HG03159 (cell line): ENCODE measurements around the gene COX6B2.

Experiments used
- ATAC-seq: cut with Tn5 transposase; IDR thresholded peaks from one replicate; pipeline ENCODE4 v1.9.1; 2021; ENCODE audit warnings: mild to moderate bottlenecking, moderate library complexity; ENCODE audit not compliant: unreplicated experiment

Gene COX6B2

DNA sequence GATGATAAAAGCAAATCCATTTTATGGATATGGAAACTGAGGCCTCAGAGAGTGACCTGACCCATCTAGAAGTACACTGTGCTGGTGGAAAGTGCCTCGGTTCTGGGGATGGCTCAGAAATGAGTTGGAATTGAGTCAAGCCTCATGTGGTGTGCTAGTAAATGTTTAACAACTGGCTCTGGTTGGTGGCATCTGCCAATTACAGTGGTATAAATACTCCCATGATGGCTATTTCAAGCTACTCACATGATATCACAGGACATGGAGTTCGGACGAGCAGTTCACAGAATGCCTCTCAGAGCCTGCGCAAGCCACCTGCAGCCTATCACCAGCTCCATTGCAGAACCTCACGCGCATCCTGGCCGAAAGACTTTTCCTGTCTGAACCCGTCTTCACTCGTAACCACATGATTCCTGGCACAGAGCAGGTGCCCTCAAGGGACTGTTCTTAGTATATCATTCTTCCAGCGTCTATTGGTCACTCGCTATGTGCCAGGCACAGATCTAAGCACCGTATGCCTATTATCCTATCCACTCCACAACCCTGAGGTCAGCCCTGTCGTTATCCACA, 38.5 kb downstream of the COX6B2 start:
- no peak for ATAC-seq

- ATAC-seq, result no peak
Observed at GRCh38 chr19:55314396-55314795, 40.1 kb downstream of the COX6B2 start.

DNA sequence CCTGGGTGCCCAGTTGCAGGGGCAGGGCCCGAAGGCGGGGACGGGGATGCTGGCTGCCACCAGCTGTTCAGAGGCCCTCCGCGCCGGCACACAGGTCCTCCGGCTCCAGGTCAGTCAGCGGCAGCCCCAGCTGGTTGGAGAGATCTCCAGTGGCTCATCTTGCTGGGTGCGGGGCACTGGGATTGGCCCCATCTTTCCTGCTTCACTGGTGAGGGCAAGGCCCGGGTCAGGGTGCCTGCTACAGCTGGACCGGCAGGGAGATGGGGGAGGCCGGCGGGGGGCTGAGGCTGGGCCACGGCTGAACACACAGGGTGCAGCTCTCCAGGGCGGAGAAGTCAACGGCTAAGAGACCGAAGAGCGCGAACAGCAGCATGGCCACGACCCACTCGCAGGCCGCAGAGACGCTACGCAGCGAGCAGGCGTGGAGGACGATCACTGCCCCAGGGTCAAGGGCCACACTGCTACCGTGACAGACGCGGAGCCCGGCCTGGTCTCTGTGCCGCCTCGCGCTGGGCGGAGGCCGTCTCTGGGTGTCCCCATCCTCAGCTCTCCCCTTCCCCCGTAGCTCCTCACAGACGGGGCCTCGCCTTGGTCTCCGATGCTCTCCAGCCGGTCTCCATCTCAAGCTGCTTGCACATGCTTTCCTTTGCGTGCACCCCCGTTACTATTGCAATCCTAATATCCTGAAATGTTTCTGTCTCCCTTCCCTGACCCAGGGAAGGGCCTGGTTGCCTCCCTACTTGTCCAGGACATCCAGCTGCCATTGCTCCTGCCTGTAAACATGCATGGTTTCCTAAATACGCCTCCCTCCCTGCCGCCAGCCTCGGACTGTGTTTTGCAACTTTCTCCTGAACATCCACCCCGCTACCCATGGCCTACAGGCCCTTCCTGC, 41.7 kb downstream of the COX6B2 start:
- no peak for ATAC-seq

GRCh38 chr19:55311797-55312196, 42.7 kb downstream of the COX6B2 start:
- ATAC-seq, result no peak

- ATAC-seq, result no peak
Observed at GRCh38 chr19:55311397-55311796, 43.1 kb downstream of the COX6B2 start.

DNA sequence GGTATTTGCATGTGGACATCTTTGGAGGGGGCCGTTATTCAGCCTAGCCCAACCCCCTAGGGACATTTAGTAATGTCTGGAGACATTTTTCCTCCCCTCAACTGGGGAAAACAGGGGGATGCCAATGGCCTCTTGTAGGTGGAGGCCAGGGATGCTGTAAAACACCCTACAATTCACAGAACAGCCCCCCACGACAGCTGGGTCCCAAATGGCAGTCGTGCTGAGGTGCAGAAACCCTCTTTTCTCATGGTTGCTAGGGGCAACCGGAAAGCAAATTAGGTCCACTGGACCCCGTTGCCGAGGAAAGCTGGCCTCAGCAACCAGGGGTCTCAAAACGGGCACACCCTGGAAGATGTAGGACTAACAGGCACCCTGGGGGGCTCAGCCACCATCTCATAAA, 44.0 kb downstream of the COX6B2 start:
- ATAC-seq, result no peak

GRCh38 chr19:55309448-55309847, 45.1 kb downstream of the COX6B2 start:
- ATAC-seq, result no peak

DNA sequence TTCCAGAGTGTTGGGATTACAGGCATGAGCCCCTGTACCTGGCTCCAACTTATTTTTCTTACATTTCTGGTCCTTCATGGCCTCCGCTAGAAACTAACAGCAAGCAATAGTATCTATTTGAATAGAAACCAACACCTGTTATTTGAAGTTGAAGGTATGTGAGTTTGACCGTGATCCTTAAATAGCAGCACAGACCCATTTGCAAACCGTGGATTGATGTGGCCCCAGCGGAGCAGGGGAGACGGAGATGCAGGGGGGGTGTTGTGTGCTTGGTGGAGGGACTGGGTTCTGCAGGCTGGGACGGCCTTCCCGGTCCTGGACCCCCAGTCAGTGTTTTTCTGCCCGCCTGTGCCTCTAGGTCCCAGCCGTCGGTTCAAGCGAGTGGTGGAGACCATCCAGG, 46.2 kb downstream of the COX6B2 start:
- ATAC-seq, result no peak

GRCh38 chr19:55306712-55307111, 47.8 kb downstream of the COX6B2 start:
- no peak for ATAC-seq

- ATAC-seq, result no peak
Observed at GRCh38 chr19:55305983-55306562, 48.4 kb downstream of the COX6B2 start.

GRCh38 chr19:55305491-55305890, 49.0 kb downstream of the COX6B2 start:
- no peak for ATAC-seq

GRCh38 chr19:55304980-55305379, 49.5 kb downstream of the COX6B2 start:
- ATAC-seq, result no peak

GRCh38 chr19:55304279-55304978, 50.1 kb downstream of the COX6B2 start:
- no peak for ATAC-seq

- no peak for ATAC-seq
Observed at GRCh38 chr19:55303477-55303876, 51.0 kb downstream of the COX6B2 start.

DNA sequence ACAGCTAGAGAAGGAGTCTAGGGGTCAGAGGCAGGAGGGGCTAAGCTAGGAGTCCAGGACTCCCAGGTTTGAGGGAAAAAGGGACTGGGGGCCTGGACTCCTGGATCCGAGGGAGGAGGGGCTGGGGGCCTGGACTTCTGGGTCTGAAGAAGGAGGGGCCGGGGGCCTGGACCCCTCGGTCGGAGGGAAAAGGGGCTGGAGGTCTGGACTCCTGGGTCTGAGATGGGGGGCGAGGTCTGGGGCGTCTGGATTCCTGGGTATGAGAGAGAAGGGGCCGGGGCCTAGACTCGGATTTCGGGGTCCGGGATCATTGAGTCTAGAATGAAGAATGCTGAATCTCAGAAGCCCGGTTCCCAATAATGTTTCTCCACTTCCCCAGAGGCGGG, 52.2 kb downstream of the COX6B2 start:
- ATAC-seq, result no peak

- peak; percentile 65 for ATAC-seq
Observed at GRCh38 chr19:55301459-55302317, 52.8 kb downstream of the COX6B2 start.

DNA sequence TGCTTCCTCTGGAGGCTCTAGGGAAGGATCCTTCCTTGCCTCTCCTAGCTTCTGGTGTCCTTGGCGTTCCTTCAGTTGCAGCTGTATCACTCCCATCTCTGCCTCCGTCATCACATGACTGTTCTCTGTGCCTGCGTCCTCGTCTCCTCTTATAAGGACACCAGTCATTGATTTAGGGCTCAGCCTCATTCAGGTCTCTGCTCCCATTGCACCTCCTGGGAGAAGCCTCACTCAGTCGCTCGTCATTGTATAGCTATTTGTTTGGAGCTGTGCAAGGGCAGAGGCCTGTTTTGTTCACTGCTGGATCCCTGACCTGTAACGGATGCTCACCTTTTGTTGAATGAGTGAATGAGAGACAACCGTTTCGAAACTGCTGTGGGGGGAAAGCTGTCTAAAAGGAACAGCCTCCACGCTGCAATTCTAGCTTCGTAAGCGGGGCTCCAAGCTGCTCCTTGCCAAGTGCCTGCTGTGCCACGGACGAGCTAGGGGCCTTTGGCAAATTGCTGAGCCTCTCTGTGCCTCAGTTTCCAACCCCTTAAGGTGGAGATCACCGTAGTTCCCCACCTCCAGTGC, 53.5 kb downstream of the COX6B2 start:
- ATAC-seq, result no peak

GRCh38 chr19:55299991-55300390, 54.5 kb downstream of the COX6B2 start:
- no peak for ATAC-seq
